MCF 10A (cell line): ENCODE data around the gene PARN. TPM values are rescaled to one million over a fixed set of nuclear protein-coding genes. Genes with fewer than 3 reads are reported as not detected.
A peak's percentile ranks its signal among the peaks of the same experiment; 100 is the strongest.

Experiments used
- BruUV-seq: library from RNA; stranded (reverse); fragments of 400-500 nt; replicated peaks from 2 replicates; lab custom pipeline; 2021; lab: Mats Ljungman, UMichigan
- CTCF ChIA-PET: fragments of 300-600 bp; sonication (Branson Sonifier 250); formaldehyde crosslinking; extraction: SDS; loops from one replicate; lab custom pipeline; 2021; ENCODE audit warnings: antibody characterized with exemption, inconsistent platforms; lab: Yijun Ruan, JAX
- POLR2A ChIA-PET: fragments of 300-600, 350-650 bp; sonication (Branson Sonifier 250); formaldehyde crosslinking; extraction: SDS; loops from one replicate; lab custom pipeline; 2020; ENCODE audit warnings: antibody characterized with exemption, inconsistent platforms; lab: Yijun Ruan, JAX
- DNase-seq: peaks from one replicate; pipeline ENCODE4 v3.0.0-alpha.2; 2018; ENCODE audit not compliant: unreplicated experiment
- H3K27ac Mint-ChIP-seq: one replicate; pipeline ENCODE4 v1.8.0; 2022; ENCODE audit warnings: mild to moderate bottlenecking, low read depth, mixed read lengths; ENCODE audit not compliant: unreplicated experiment
- H3K27me3 Mint-ChIP-seq: one replicate; pipeline ENCODE4 v1.8.0; 2022; ENCODE audit warnings: mixed read lengths; ENCODE audit not compliant: insufficient read depth, unreplicated experiment
- H3K36me3 Mint-ChIP-seq: one replicate; pipeline ENCODE4 v1.8.0; 2022; ENCODE audit warnings: mild to moderate bottlenecking, moderate library complexity, mixed read lengths; ENCODE audit not compliant: insufficient read depth, unreplicated experiment
- H3K4me1 Mint-ChIP-seq: one replicate; pipeline ENCODE4 v1.8.0; 2022; ENCODE audit warnings: mixed read lengths; ENCODE audit not compliant: insufficient read depth, unreplicated experiment
- H3K4me3 Mint-ChIP-seq: one replicate; pipeline ENCODE4 v1.8.0; 2022; ENCODE audit warnings: mild to moderate bottlenecking, moderate library complexity, mixed read lengths; ENCODE audit not compliant: unreplicated experiment
- H3K9me3 Mint-ChIP-seq: one replicate; pipeline ENCODE4 v1.8.0; 2022; ENCODE audit warnings: mixed read lengths; ENCODE audit not compliant: unreplicated experiment
- intact Hi-C: fragments of 100-400 bp; cut with micrococcal nuclease; formaldehyde crosslinking; loops from 2 replicates; pipeline ENCODE4 v1.14.1; 2022
- total RNA-seq: library from RNA; stranded (reverse); gene quantifications from 2 replicates; pipeline ENCODE4 v1.2.3, GENCODE V29; 2022
- TF ChIP-seq, protein P1 (sequence below): fragments of 200-600 bp; IDR thresholded peaks from one replicate; pipeline ENCODE4 v1.8.0; 2022; ENCODE audit warnings: antibody characterized with exemption, mild to moderate bottlenecking; ENCODE audit not compliant: unreplicated experiment

The PARN gene
- total RNA-seq, 1 experiment from 2014 or later: 35.0 TPM

DNA sequence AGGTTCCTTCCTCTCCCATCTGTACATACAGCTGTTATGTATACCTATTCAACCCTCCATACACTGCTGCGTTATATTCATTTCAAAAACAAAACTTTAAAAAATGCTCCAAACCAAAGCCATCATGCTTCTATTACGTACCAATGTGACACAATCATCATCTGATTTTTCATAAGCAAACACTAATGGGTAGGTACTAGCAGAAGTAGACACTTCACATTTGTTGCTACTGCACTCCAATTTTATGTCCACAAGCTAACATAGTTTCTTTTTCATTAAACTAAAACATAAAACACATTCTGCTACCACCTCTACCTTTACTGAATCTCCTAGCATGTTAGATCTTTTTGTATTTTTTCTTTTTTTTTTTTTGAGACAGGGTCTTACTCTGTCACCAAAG, 57.5 kb downstream of the PARN start:
- TF ChIP-seq, protein P1, sequence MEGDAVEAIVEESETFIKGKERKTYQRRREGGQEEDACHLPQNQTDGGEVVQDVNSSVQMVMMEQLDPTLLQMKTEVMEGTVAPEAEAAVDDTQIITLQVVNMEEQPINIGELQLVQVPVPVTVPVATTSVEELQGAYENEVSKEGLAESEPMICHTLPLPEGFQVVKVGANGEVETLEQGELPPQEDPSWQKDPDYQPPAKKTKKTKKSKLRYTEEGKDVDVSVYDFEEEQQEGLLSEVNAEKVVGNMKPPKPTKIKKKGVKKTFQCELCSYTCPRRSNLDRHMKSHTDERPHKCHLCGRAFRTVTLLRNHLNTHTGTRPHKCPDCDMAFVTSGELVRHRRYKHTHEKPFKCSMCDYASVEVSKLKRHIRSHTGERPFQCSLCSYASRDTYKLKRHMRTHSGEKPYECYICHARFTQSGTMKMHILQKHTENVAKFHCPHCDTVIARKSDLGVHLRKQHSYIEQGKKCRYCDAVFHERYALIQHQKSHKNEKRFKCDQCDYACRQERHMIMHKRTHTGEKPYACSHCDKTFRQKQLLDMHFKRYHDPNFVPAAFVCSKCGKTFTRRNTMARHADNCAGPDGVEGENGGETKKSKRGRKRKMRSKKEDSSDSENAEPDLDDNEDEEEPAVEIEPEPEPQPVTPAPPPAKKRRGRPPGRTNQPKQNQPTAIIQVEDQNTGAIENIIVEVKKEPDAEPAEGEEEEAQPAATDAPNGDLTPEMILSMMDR: no peak
- ChIA-PET POLR2A (no interaction called here), CTCF (interaction anchor here (0.7 kb wide), 1 partner anchor 14 kb away, joined by 5 read pairs; no protein-coding TSS in a partner anchor)
- no TSS peak for BruUV-seq
- H3K27me3 Mint-ChIP-seq: no peaks in the 10 kb centered on the region
- no peaks in the 10 kb centered on the region for H3K4me1 Mint-ChIP-seq
- H3K9me3 Mint-ChIP-seq: no peaks in the 10 kb centered on the region
- intact Hi-C loops: no loop called here
- no peak for DNase-seq
- H3K36me3 Mint-ChIP-seq: peaks cover 60% of the 10 kb centered on the region
- H3K27ac Mint-ChIP-seq: no peak overlapping the region
- H3K4me3 Mint-ChIP-seq: no peak overlapping the region

DNA sequence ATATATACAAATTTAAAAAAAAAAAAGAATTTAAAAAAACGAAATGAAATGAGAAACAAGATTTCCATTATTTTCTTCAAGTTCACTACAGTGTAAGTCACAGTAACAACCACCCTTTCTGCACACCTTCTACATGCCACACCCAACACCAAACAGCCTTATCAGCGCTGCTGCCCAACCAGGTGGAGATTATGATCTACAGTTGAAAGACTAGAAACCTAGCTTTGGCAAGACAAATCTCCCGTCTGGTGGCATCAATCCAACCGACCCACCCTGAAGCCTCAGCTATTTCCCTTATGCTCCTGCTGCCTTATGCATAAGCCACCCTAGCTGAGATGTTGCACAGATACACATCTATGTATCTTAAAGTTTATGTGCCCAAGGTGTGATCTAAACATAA, 60.8 kb downstream of the PARN start:
- POLR2A ChIA-PET: no interaction called here
- intact Hi-C loops: no loop called here
- no peaks in the 10 kb centered on the region for H3K27me3 Mint-ChIP-seq
- peaks cover 15% of the 10 kb centered on the region for H3K4me1 Mint-ChIP-seq
- no peak overlapping the region for H3K4me3 Mint-ChIP-seq
- H3K9me3 Mint-ChIP-seq: no peaks in the 10 kb centered on the region
- DNase-seq: no peak
- no TSS peak for BruUV-seq
- TF ChIP-seq, protein P1: no peak
- H3K27ac Mint-ChIP-seq: no peak overlapping the region
- H3K36me3 Mint-ChIP-seq: peaks cover 44% of the 10 kb centered on the region
- CTCF ChIA-PET: interaction anchor here (0.6 kb wide), 1 partner anchor 28 kb away, joined by 4 read pairs; no protein-coding TSS in a partner anchor

DNA sequence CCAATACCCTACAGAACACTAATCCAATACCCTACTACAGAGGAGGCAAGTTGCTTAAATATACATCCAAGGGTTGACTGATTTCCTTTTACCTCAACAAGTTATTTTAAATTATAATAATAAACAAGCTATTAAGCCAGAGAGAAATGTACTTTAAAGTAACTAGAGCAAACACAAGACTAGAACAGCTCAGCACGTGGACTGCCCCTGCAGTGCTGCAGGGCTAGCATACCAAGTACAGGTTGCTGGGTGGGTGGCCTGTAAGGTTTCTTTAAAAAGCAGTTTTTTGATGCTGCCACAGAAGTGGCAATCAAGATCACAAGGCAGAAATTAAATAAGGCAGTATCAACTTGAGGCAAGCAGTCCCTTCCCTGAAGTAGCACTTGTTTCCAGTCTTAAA, 63.5 kb downstream of the PARN start:
- no peak overlapping the region for H3K4me3 Mint-ChIP-seq
- no TSS peak for BruUV-seq
- CTCF ChIA-PET: interaction anchor here (1.3 to 1.4 kb wide), 2 partner anchors 266 to 317 kb away, joined by 3 to 4 read pairs; no protein-coding TSS in a partner anchor
- intact Hi-C loops: no loop called here
- peaks cover 32% of the 10 kb centered on the region for H3K4me1 Mint-ChIP-seq
- peaks cover 34% of the 10 kb centered on the region for H3K36me3 Mint-ChIP-seq
- DNase-seq: no peak
- TF ChIP-seq, protein P1: no peak
- no peaks in the 10 kb centered on the region for H3K9me3 Mint-ChIP-seq
- no peaks in the 10 kb centered on the region for H3K27me3 Mint-ChIP-seq
- peak overlapping the region; percentile 67 for H3K27ac Mint-ChIP-seq
- POLR2A ChIA-PET: interaction anchor here (1.9 kb wide), 1 partner anchor 8 kb away, joined by 5 read pairs; no protein-coding TSS in a partner anchor

DNA sequence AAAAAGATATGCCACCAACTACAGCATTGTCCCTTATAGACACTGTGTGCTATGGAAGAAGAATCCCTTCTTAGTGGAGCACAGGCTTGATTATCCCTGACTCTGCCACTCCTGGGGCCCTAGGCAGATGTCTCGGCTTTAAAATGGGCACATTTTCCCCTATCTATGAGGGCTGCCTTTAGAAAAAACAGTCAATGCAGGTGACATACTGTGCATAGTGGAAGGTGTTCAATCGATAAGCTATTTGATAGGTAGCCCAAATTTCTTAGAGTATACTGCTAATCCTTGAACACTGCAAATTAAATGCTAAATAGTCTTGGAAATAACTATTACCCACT, 64.4 kb downstream of the PARN start:
- Mint-ChIP-seq H3K36me3 (peaks cover 35% of the 10 kb centered on the region), H3K27me3 (no peaks in the 10 kb centered on the region), H3K27ac (peak overlapping the region; percentile 67), H3K9me3 (no peaks in the 10 kb centered on the region), H3K4me3 (no peak overlapping the region), H3K4me1 (peaks cover 32% of the 10 kb centered on the region)
- BruUV-seq: no TSS peak
- intact Hi-C loops: no loop called here
- ChIA-PET POLR2A (interaction anchor here (1.0 to 1.9 kb wide), 4 partner anchors 9 to 63 kb away, joined by 3 to 5 read pairs (median 4); no protein-coding TSS in a partner anchor), CTCF (interaction anchor here (1.3 to 1.5 kb wide), 3 partner anchors 19 to 316 kb away, joined by 3 to 4 read pairs (median 4); no protein-coding TSS in a partner anchor)
- TF ChIP-seq, protein P1: no peak
- no peak for DNase-seq
